NOMO-1 treated with DMSO at 0.1 percent for 48 hours (cell line): ENCODE results near the gene VPS16.
"Not testable (repeated sequence)": the region's sequence is repeated elsewhere in the genome, so short reads cannot be mapped to it uniquely, and the experiment has no call there.

Experiments
- DNase-seq: peaks from one replicate; lab custom pipeline; 2025; ENCODE audit not compliant: unreplicated experiment; lab: John Stamatoyannopoulos, UW

VPS16 gene

DNA sequence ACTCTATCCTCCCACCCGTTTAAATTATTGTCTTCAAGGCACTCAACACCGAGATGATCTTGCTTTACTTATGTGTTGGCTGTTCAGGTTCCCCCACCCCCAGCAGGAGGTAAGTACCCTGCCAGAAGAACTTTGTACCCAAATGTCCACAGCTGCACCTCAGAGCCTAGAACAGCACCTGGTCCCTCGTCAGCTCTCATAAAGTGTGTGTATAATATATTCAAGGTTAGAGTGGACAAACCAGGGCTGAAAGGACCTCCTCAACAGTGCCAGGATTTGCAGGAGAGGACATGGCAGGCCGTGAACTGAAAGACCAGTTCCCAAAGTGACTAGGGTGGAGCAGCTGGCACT, 34.2 kb upstream of the VPS16 start:
- DNase-seq: no peak

DNA sequence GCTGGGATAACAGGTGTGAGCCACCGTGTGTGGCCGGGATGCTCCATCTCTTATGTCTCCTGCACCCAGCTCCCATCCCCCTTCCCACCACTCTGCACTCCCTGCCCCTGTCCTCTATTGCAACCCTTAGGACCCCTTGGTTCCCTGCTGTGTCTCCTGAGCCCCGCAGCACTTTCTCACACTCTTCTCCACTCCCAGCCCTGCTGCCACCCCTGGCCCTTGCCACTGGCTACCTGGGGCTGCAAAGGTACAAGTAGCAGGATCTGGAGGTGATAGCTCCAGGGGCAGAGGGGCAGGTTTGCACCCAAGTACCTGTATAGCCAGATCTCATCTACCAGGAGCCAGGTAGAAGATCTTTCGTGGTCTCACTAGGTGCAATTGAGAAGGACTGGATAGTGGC, 33.5 kb upstream of the VPS16 start:
- no peak for DNase-seq

DNA sequence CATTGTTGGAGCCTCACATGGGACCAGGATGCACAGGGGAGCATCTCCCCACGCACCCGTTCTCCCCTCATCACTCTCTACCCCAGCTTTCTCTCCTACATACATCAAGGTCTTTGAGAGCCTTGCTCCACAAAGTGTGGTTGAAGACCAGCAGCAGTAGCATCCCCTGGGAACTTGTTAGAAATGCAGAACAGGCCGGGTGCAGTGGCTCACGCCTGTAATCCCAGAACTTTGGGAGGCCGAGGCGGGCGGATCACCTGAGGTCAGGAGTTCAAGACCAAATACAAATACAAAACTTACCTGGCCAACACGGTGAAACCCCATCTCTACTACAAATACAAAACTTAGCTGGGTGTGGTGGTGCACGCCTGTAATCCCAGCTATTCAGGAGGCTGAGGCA, 32.6 kb upstream of the VPS16 start:
- DNase-seq: not testable (repeated sequence)

DNA sequence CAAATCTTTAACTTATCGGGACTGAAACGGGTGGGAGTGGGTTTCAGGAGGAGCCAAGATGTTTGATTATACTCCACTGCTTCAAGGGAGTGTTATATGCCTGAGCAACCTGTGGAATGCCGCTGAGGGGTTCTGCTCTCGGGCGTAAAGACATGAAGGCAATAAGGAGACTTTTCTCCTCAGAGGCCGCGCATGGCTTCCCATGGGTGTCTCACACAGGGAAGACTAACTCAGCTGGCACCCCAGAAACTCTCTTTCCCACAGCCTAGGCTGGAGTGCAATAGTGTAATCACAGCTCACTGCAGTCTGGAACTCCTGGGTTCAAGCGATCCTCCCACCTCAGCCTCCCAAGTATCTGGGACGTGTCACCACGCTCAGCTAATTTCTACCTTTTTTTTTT, 30.9 kb upstream of the VPS16 start:
- DNase-seq: no peak

DNA sequence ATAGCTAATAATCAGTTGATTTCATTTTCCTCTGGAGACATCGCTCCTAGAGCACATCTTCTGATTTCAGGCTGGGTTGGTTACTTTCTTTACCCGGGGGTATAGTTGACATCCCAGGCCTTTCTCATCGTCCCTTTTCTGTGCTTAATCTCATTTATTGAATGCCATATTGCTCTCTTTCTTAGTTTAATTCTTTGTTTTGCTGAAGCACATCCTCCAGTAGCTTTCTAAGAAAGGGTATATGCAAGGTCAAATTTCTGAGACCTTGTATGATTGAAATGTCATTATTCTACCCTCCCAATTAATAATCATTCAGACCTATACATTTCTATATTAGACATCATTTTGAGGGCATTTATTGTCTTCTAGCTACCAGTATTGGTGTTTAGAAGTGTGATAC, 28.4 kb upstream of the VPS16 start:
- no peak for DNase-seq

DNA sequence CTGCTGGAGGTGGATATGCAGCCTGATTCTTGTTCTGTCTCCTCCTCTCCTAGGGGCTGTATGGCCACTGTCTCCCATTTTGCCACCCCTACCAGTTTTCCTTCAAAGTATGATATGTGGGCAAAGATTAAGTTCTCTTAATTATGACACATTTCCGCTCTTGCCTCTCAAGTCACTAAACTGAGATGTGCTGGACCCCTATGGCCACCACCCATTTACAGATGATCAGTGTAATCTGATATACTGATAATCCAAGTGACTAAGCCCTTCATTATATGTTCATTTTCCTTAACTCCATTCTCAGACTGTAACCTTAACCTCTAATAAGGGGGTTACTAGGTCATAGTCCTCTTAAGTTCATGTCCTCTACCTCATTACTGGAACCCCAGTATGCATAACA, 26.5 kb upstream of the VPS16 start:
- no peak for DNase-seq

DNA sequence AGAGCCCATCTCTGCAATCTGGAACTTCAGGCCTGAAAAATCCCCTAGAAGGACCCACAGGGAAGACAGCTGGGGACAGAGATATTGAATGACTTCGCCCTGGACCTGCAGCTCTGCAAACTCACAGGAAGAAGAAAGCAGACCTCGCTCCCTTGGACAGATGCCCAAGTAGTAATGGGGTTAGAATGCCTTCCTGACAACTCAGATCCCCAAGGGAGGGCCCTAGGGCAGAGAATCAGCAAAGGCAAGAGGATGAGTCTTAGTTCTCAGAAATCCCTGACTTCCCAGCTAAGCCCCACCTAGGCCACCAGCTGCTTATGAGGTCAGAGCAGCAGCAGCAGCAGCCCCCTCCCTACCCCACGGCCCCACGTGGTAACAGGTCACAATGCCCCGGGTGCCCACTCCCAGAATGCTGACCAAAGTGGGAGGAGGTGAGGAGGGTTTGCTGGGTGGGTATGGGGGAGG, 25.9 kb upstream of the VPS16 start, which contains the start of gene C20orf141:
Gene C20orf141, plus strand, starts transcription at position 401 of the 465 bp plus-strand sequence. CDS start 198 bp downstream, outside the sequence.
- DNase-seq: no peak

DNA sequence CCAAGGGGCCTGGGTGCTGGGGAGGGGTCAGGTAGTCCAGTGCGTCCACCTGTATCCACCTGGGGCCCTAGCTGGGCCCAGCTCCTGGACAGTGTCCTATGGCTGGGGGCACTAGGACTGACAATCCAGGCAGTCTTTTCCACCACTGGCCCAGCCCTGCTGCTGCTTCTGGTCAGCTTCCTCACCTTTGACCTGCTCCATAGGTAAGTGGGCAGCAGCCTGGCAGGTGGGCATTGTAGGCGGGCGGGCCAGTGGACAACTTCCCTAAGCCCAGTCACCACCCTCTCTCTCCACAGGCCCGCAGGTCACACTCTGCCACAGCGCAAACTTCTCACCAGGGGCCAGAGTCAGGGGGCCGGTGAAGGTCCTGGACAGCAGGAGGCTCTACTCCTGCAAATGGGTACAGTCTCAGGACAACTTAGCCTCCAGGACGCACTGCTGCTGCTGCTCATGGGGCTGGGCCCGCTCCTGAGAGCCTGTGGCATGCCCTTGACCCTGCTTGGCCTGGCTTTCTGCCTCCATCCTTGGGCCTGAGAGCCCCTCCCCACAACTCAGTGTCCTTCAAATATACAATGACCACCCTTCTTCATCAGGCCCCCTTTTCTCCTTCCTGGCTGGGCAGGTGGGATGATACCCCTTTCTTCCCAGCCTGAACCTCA, 25.2 kb upstream of the VPS16 start:
- no peak for DNase-seq

DNA sequence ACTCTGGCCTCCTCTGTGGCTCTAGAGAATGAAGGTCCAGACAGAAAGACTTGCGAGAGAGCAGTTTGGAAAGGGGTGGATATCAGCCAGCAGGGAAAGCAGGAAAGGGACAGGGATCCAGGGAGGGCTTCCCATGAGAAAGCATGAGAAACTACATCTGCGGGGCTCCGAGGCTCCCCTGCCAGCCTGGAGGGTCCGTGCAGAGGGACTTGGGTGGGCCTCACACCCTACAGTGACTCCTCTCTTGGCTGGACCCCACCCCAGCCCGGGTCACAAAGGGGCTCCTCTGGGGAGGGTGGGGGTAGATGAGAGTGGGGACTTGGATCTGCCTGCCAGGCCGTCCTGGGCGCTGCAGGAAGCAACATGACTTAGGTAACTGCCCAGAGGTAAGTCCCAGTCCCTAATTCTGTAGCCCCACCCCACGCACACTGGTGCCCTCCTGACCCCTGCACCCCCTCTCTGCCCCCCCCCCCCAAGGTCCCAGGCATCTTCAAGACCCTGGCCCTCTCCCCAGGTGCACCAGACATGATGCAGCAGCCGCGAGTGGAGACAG, 24.4 kb upstream of the VPS16 start, which contains the start of gene TMEM239:
Gene TMEM239, plus strand, starts transcription at position 335 of the 553 bp plus-strand sequence. Its CDS starts 191 bp downstream, at position 526.
- no peak for DNase-seq

DNA sequence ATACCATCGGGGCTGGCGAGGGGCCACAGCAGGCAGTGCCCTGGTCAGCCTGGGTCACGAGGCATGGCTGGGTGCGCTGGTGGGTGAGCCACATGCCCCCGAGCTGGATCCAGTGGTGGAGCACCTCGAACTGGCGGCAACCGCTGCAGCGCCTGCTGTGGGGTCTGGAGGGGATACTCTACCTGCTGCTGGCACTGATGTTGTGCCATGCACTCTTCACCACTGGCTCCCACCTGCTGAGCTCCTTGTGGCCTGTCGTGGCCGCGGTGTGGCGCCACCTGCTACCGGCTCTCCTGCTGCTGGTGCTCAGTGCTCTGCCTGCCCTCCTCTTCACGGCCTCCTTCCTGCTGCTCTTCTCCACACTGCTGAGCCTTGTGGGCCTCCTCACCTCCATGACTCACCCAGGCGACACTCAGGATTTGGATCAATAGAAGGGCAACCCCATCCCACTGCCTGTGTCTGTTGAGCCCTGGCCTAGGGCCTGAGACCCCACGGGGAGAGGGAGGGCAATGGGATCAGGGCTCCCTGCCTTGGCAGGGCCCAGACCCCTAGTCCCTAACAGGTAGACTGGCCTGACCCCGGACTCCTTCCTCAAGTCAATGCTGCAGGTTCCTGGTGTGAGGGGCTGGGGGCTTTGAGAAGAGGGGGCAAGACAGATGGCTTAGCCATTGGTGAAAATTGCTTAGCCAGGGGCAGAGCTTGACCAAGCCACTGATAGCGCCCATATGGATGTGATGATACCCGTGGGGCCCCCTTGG, 23.8 kb upstream of the VPS16 start:
- no peak for DNase-seq

DNA sequence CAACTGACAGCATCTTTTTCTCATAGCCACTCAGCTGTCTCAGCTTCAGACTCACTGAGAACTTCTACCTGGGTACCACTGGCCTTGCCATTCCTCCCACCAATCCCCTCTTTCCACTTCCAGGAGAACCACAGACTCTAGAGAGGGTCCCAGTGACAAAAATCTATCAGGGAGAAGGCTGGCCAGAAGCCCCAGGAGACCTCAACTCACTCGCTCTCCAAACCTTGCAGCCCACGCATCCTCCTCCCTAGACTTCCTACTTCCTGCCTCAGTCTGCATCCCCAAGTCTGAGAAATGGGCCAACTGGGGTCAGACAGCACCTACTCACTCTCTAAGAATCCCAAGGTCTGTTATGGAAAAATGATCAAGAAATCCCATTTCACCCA, 23.2 kb upstream of the VPS16 start:
- DNase-seq: no peak

DNA sequence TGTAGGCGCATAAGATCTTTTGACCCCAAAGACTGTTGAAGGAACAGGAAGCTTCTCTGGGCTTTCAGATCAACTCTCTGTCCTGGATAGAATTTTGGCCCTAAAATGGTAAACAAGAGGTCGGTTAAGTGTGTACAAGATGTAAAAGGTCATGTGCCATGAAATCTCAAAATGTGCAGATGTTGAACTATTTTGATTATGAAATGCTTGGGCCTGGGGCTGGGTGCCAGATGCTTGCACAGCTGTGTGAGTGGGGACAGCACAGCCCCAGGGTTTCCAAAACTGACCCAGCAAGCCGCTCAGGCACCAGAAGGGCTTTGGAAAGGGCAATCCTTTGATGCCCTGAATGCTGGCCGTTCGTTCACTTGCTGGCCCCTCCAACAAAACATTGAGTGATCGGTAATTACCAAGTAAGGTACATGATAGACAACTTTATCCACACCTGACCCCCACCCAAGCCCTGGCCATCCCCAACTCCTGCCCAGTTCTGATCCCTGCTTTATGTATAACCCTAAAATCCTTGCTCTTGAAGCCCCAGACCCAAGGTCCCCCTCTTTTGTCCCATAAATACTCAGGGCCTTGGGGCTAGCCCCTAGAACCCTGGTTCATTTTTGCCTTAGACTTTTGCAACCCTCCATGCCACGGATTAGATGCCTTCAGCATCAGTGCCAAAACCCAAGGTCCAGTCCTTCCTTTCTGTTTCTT, 22.5 kb upstream of the VPS16 start:
- no peak for DNase-seq

DNA sequence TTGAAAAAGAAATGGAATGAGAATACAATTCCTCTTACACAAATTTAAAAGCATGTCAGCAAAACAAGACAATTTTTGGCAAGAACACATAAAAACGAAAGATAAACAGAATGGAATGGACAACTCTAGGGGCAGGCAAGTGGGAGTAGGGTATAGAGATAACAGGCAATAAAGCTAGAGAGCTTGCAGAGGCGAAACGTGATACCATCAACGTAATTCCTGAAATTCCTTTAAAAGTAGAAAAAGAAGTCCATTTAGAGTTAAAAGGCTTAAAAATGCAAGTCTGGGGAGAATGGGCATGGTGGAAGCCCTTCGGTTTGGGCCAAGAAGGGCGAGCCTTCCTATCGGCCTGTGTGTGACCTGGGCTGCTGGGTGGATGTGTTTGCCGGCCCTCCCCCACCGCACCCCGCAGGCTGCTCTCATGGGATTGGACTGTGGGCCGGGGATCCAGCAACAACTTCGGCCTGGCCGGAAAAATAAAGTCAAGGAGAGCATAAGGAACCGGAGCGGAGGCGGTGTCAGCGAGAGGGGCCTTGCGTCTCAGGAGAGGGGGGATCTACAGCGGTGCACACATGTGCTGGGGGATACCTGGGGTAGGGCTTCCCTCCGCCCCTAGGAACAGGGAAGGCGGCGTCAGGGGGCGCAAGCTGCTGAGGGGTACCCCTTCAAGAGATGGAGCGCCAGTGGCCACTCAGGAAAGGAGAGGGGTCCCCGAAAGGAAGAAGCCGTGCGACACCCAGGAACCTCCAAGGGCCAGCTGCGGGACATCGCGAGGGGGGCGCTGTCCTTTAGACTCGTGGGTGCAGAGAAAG, 20.3 kb upstream of the VPS16 start:
- DNase-seq: no peak

DNA sequence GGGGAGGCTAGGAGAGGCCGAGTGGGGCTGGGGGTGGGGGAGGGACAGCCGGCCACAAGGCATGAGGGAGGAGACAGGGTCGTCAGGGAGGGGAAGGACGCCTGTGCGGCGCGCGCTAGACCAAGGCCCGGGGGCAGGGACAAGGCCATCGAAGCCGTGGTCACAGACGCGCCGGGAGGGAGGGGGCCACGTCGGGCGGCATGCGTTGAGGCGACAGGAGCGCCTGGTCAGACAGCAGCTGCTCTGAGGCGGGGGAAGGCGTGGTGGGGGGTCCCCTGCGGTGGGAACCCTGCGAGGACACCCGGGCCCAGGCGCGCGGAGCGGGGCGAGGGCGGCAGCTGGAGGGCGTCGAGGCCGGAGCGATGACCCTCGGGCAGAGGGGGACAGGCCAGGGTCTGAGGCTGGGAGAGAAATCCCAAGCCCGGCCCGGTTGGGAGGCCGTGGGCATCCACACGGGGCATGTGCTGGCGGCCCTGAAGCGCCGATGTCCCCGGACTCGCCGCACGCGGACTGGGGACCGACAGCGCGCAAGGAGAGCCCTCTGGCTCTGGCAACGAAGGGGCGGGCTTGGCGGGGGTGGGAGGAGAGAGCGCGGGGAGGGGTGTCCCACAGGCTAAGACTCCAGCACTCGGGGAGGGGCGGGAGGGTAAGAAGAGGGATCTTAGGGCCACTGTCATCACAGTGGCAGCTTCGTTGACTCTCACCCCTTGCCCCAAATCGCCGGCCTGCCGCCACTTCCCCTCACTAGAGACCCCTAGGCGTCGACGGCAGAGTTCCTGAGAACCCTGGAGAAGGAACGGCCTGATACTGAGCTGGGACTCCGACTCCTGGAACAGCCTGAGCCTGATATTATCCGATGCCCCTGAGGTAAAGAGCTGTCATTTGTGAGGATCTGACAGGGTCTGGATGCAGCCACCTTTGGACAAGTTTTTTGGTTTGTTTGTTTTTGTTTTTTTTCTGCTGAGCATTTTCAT, 19.4 kb upstream of the VPS16 start:
- DNase-seq: no peak

DNA sequence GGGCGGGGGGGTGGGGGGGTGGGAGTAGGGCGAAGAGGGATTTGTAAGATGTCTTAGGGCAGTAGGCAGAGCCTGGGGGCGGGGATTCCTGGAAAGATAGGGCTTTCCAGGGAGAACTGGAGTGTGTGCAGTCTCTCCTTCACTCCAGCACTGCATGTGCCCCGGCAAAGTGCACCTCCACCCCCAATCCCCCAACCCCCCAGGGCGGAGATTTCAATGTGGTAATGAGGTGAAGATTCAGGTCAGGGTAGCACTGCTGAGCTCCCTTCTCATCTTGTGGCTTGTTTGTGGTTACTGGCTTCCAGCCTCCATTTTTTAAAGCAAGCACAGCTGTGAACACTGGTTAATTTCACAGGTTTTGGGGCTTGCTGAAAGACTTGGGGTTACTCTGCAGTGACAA, 18.5 kb upstream of the VPS16 start:
- DNase-seq: no peak

DNA sequence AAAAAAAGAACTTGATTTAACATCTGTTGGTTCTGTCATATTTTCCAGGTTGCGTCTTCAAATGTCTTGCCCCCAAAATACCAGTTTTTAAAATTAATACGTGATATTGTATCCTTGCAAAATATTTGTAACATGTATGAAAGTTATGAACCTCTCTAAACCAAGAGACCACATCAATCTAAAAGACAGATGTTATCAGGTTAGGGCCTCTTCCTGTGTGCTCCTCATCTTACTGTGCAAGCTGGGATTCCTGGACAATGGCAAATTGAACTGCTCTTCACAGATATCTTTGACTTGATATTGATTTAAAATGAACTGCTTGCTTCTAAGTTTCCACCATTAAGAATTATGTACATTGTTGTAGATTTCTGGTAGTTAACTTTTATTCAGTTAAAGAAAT, 14.8 kb upstream of the VPS16 start:
- no peak for DNase-seq

DNA sequence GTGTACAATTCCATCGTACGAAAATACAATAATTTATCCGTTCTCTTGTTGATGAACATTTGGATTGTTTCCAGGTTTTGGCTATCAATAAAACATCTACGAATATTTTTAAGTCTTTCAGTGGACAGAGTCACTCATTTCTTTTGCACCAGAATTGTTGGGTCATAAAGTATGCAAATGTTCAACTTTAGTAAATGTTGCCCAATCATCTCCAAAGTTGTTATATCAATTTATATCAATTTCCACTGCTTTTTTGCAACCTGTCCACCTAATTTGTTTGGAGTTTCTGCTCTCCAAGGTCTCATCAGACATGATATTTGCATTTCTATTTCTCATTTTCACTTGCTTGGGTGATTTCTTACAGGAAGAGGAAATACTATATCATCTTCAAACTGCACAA, 13.9 kb upstream of the VPS16 start:
- DNase-seq: no peak

DNA sequence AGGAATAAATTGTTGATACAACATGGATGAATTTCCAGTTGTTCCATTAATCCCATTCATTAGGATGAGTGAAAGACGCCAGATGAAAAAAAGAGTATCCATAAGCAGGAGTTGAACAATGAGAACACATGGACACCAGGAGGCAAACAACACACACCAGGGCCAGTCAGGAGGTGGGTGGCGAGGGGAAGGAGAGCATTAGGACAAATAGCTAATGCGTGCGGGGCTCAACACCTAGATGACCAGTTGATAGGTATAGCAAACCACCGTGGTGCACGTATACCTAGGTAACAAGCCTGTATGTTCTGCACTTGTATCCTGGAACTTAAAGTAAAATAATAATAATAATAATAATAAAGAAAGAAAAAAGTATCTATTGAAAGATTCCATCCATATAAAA, 11.2 kb upstream of the VPS16 start:
- no peak for DNase-seq

DNA sequence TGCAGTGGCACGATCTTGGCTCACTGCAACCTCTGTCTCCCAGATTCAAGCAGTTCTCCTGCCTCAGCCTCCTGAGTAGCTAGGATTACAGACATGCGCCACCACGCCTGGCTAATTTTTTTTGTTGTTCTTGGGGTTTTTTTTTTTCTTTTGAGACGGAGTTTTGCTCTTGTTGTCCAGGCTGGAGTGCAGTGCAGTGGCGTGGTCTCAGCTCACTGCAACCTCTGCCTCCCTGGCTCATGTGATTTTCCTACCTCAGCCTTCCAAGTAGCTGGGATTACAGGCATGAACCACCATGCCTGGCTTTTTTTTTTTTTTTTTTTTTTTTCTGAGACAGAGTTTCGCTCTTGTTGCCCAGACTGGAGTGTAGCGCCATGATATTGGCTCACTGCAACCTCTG, 9.3 kb upstream of the VPS16 start:
- DNase-seq: not testable (repeated sequence)

DNA sequence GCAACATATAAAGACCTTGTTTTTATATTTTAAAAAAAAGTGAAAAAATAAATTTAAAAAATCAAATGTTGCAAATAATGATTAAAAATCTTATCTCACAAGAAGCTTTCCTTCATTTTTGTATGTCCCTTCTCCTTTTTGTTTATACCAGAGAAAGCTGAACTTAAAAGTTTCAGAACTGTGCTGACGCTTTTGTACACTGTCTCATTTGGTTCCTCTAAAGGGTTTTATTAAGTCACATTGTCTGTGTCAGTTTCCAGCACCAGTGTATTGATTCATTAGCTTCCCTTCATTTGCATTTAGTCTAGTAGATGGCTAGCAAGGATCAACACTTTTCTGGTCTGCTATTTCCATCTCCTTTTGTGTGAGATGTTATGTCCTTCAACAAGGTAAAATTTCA, 6.8 kb upstream of the VPS16 start:
- DNase-seq: no peak
